ENCODE data around the gene MAPK8IP2. TPM values are rescaled to one million over a fixed set of nuclear protein-coding genes. Genes with fewer than 3 reads are reported as not detected.

MAPK8IP2 gene
- total RNA-seq, 1 experiment from 2014 or later: 7.8 TPM

GRCh38 chr22:50577697-50577986 lies 23.0 kb upstream of the MAPK8IP2 start:
- Histone ChIP-seq H3K4me3 (ENCODE audit: low read depth, low read length, poor library complexity, severe bottlenecking) (no peak overlapping the region), H3K9me3 (ENCODE audit: low read depth, low read length, poor library complexity, severe bottlenecking) (no peaks in the 10 kb centered on the region), H3K4me1 (ENCODE audit: insufficient read depth, low read length, poor library complexity, severe bottlenecking) (no peaks in the 10 kb centered on the region), H3K27ac (ENCODE audit: low read depth, low read length, poor library complexity, severe bottlenecking) (no peak overlapping the region), H3K36me3 (ENCODE audit: insufficient read depth, low read length, poor library complexity, severe bottlenecking) (no peaks in the 10 kb centered on the region), H3K27me3 (replicated peaks; ENCODE audit: insufficient read depth, low read depth, low read length, poor library complexity) (no peaks in the 10 kb centered on the region)
- ChIA-PET POLR2A (ENCODE audit: low non-redundant PET) (no interaction called here), CTCF (no interaction called here)
- no peak for DNase-seq (ENCODE audit: low spot score)
- BruUV-seq (replicated peaks): no TSS peak
- no peak for TF ChIP-seq CTCF (conservative IDR thresholded peaks at IDR 0.05; ENCODE audit: low read depth, low read length)
- TF ChIP-seq EZH2 (IDR thresholded peaks at IDR 0.05; ENCODE audit: borderline replicate concordance, low read depth, low read length, poor library complexity, severe bottlenecking): no peak
- intact Hi-C loops (cut with micrococcal nuclease; ENCODE audit: unreplicated experiment): no loop called here

- Histone ChIP-seq H3K4me3 (ENCODE audit: low read depth, low read length, poor library complexity, severe bottlenecking) (no peak within 1 kb of the TSS), H3K27ac (ENCODE audit: low read depth, low read length, poor library complexity, severe bottlenecking) (no peak within 1 kb of the TSS), H3K4me1 (ENCODE audit: insufficient read depth, low read length, poor library complexity, severe bottlenecking) (no peaks in the 10 kb centered on the region), H3K36me3 (ENCODE audit: insufficient read depth, low read length, poor library complexity, severe bottlenecking) (no peaks in the 10 kb centered on the region), H3K9me3 (ENCODE audit: low read depth, low read length, poor library complexity, severe bottlenecking) (no peaks in the 10 kb centered on the region), H3K27me3 (replicated peaks; ENCODE audit: insufficient read depth, low read depth, low read length, poor library complexity) (no peaks in the 10 kb centered on the region)
- ChIA-PET POLR2A (ENCODE audit: low non-redundant PET) (no interaction called here), CTCF (interaction anchor here (0.9 kb wide), 1 partner anchor 50 kb away, joined by 5 read pairs; the partner anchor contains the start of gene ARSA)
- TF ChIP-seq CTCF (conservative IDR thresholded peaks at IDR 0.05; ENCODE audit: low read depth, low read length): no peak
- no peak for TF ChIP-seq EZH2 (IDR thresholded peaks at IDR 0.05; ENCODE audit: borderline replicate concordance, low read depth, low read length, poor library complexity, severe bottlenecking)
- intact Hi-C loops (cut with micrococcal nuclease; ENCODE audit: unreplicated experiment): no loop called here
- no TSS peak for BruUV-seq (replicated peaks)
- DNase-seq (ENCODE audit: low spot score): no peak
Observed at GRCh38 chr22:50577987-50578775, 22.4 kb upstream of the MAPK8IP2 start, which contains the start of gene CPT1B. Gene CPT1B (minus strand): TSS chr22:50578427. CDS start chr22:50577915, 512 bp downstream.

- no TSS peak for BruUV-seq (replicated peaks)
- no peak for TF ChIP-seq CTCF (conservative IDR thresholded peaks at IDR 0.05; ENCODE audit: low read depth, low read length)
- TF ChIP-seq EZH2 (IDR thresholded peaks at IDR 0.05; ENCODE audit: borderline replicate concordance, low read depth, low read length, poor library complexity, severe bottlenecking): no peak
- Histone ChIP-seq H3K4me3 (ENCODE audit: low read depth, low read length, poor library complexity, severe bottlenecking) (no peak overlapping the region), H3K27ac (ENCODE audit: low read depth, low read length, poor library complexity, severe bottlenecking) (no peak overlapping the region), H3K36me3 (ENCODE audit: insufficient read depth, low read length, poor library complexity, severe bottlenecking) (no peaks in the 10 kb centered on the region), H3K4me1 (ENCODE audit: insufficient read depth, low read length, poor library complexity, severe bottlenecking) (no peaks in the 10 kb centered on the region), H3K27me3 (replicated peaks; ENCODE audit: insufficient read depth, low read depth, low read length, poor library complexity) (no peaks in the 10 kb centered on the region), H3K9me3 (ENCODE audit: low read depth, low read length, poor library complexity, severe bottlenecking) (no peaks in the 10 kb centered on the region)
- intact Hi-C loops (cut with micrococcal nuclease; ENCODE audit: unreplicated experiment): no loop called here
- DNase-seq (ENCODE audit: low spot score): no peak
- CTCF ChIA-PET: interaction anchor here (0.9 kb wide), 1 partner anchor 49 kb away, joined by 5 read pairs; the partner anchor contains the start of gene ARSA
- POLR2A ChIA-PET (ENCODE audit: low non-redundant PET): no interaction called here
Observed at GRCh38 chr22:50578776-50579310, 21.8 kb upstream of the MAPK8IP2 start.
